Measurements from ENCODE around the gene EYS. TPM values are rescaled to one million over a fixed set of nuclear protein-coding genes. Genes with fewer than 3 reads are reported as not detected.

The EYS gene
- total RNA-seq, 1 experiment from 2014 or later = not detected

GRCh38 chr6:63799313-63799712, 1907.7 kb downstream of the EYS start:
- intact Hi-C loops (cut with micrococcal nuclease; ENCODE audit: unreplicated experiment) = no loop called here
- no peaks in the 10 kb centered on the region for H3K9me3 Mint-ChIP-seq (ENCODE audit: unreplicated experiment)
- H3K4me1 Mint-ChIP-seq (ENCODE audit: low read depth, unreplicated experiment) = no peaks in the 10 kb centered on the region
- ChIA-PET CTCF (no interaction called here), POLR2A (no interaction called here)
- H3K27me3 Mint-ChIP-seq (ENCODE audit: insufficient read depth, unreplicated experiment) = peaks cover 6% of the 10 kb centered on the region
- no TSS peak for BruUV-seq (replicated peaks)
- H3K27me3 ChIP-seq (replicated peaks; ENCODE audit: control insufficient read depth, insufficient read depth, low read length) = no peaks in the 10 kb centered on the region
- H3K4me3 Mint-ChIP-seq (ENCODE audit: unreplicated experiment) = no peak overlapping the region
- no peaks in the 10 kb centered on the region for H3K36me3 Mint-ChIP-seq (ENCODE audit: insufficient read depth, unreplicated experiment)
- H3K9me3 ChIP-seq = no peaks in the 10 kb centered on the region
- H3K4me1 ChIP-seq = no peaks in the 10 kb centered on the region
- TF ChIP-seq CTCF (IDR thresholded peaks at IDR 0.05; ENCODE audit: insufficient read depth in 1 of 2, low read depth in 1 of 2, low read length in 1 of 2, severe bottlenecking in 1 of 2, unreplicated experiment in 1 of 2) = no peak
- H3K36me3 ChIP-seq (ENCODE audit: control insufficient read depth, insufficient read depth, low read length) = no peaks in the 10 kb centered on the region
- no peak for DNase-seq
- no peak overlapping the region for H3K27ac Mint-ChIP-seq (ENCODE audit: unreplicated experiment)
- H3K4me3 ChIP-seq (ENCODE audit: low read depth, low read length) = no peak overlapping the region

GRCh38 chr6:63798378-63798777, 1908.6 kb downstream of the EYS start:
- no peaks in the 10 kb centered on the region for H3K27me3 ChIP-seq (replicated peaks; ENCODE audit: control insufficient read depth, insufficient read depth, low read length)
- Mint-ChIP-seq H3K27me3 (ENCODE audit: insufficient read depth, unreplicated experiment) (peaks cover 6% of the 10 kb centered on the region), H3K9me3 (ENCODE audit: unreplicated experiment) (no peaks in the 10 kb centered on the region), H3K36me3 (ENCODE audit: insufficient read depth, unreplicated experiment) (no peaks in the 10 kb centered on the region), H3K27ac (ENCODE audit: unreplicated experiment) (no peak overlapping the region), H3K4me1 (ENCODE audit: low read depth, unreplicated experiment) (no peaks in the 10 kb centered on the region), H3K4me3 (ENCODE audit: unreplicated experiment) (no peak overlapping the region)
- no peak for TF ChIP-seq CTCF (IDR thresholded peaks at IDR 0.05; ENCODE audit: insufficient read depth in 1 of 2, low read depth in 1 of 2, low read length in 1 of 2, severe bottlenecking in 1 of 2, unreplicated experiment in 1 of 2)
- BruUV-seq (replicated peaks) = no TSS peak
- ChIA-PET POLR2A (no interaction called here), CTCF (no interaction called here)
- H3K4me1 ChIP-seq = no peaks in the 10 kb centered on the region
- no peaks in the 10 kb centered on the region for H3K9me3 ChIP-seq
- no peaks in the 10 kb centered on the region for H3K36me3 ChIP-seq (ENCODE audit: control insufficient read depth, insufficient read depth, low read length)
- no peak for DNase-seq
- intact Hi-C loops (cut with micrococcal nuclease; ENCODE audit: unreplicated experiment) = no loop called here
- no peak overlapping the region for H3K4me3 ChIP-seq (ENCODE audit: low read depth, low read length)

- Histone ChIP-seq H3K4me1 (no peaks in the 10 kb centered on the region), H3K27me3 (replicated peaks; ENCODE audit: control insufficient read depth, insufficient read depth, low read length) (no peaks in the 10 kb centered on the region), H3K4me3 (ENCODE audit: low read depth, low read length) (no peak overlapping the region), H3K36me3 (ENCODE audit: control insufficient read depth, insufficient read depth, low read length) (no peaks in the 10 kb centered on the region), H3K9me3 (no peaks in the 10 kb centered on the region)
- Mint-ChIP-seq H3K36me3 (ENCODE audit: insufficient read depth, unreplicated experiment) (no peaks in the 10 kb centered on the region), H3K27ac (ENCODE audit: unreplicated experiment) (no peak overlapping the region), H3K4me1 (ENCODE audit: low read depth, unreplicated experiment) (no peaks in the 10 kb centered on the region), H3K27me3 (ENCODE audit: insufficient read depth, unreplicated experiment) (peaks cover 6% of the 10 kb centered on the region), H3K4me3 (ENCODE audit: unreplicated experiment) (no peak overlapping the region), H3K9me3 (ENCODE audit: unreplicated experiment) (no peaks in the 10 kb centered on the region)
- intact Hi-C loops (cut with micrococcal nuclease; ENCODE audit: unreplicated experiment) = no loop called here
- no peak for TF ChIP-seq CTCF (IDR thresholded peaks at IDR 0.05; ENCODE audit: insufficient read depth in 1 of 2, low read depth in 1 of 2, low read length in 1 of 2, severe bottlenecking in 1 of 2, unreplicated experiment in 1 of 2)
- POLR2A ChIA-PET = no interaction called here
- CTCF ChIA-PET = no interaction called here
- BruUV-seq (replicated peaks) = no TSS peak
- no peak for DNase-seq
These were observed 1909.3 kb downstream of the EYS start for GRCh38 chr6:63797721-63798120.

All from Caco-2 (cell line).